ENCODE measurements around the gene DHFR. TPM values are rescaled to one million over a fixed set of nuclear protein-coding genes. Genes with fewer than 3 reads are reported as not detected.

Gene DHFR
- total RNA-seq, 4 donors from 2014 or later: 6.2 to 22.7 (median 13.4) TPM

DNA sequence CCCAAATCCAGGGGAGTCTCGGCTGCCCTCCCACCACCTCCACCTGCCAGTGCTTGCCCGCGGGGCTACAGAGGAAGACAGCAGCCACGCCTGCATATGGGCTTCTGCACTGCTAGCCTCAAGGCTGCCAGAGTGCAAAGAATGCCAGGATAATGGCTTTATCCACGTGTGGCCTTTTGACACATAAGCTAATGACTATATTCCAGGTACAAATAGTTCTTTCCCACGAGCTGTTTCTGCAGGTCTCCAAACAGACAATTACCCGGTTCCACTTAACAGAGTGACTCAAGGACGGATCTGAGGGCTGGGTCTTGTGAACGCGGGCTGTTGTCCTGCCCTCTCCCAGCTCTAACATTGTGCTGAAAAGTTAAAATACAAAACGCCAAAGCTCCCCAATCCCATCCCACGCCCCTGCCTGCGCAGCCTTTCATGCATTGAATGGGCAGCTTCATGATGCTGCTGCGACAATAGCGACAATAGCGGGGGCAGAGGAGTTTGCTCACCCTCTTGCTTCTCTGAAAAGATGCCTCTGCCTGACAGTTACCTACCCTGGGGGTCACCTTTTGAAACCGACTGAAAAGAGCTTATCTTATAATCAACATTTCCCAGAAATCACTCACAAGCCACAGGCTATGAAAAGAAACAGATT is 39.4 kb downstream of the DHFR start:
- no peak for DNase-seq
- Histone ChIP-seq H3K27ac (no peak overlapping the region), H3K27me3 (no peaks in the 10 kb centered on the region), H3K4me1 (no peaks in the 10 kb centered on the region), H3K4me3 (no peak overlapping the region), H3K9me3 (no peaks in the 10 kb centered on the region), H3K36me3 (no peaks in the 10 kb centered on the region)
- TF ChIP-seq, protein P1, sequence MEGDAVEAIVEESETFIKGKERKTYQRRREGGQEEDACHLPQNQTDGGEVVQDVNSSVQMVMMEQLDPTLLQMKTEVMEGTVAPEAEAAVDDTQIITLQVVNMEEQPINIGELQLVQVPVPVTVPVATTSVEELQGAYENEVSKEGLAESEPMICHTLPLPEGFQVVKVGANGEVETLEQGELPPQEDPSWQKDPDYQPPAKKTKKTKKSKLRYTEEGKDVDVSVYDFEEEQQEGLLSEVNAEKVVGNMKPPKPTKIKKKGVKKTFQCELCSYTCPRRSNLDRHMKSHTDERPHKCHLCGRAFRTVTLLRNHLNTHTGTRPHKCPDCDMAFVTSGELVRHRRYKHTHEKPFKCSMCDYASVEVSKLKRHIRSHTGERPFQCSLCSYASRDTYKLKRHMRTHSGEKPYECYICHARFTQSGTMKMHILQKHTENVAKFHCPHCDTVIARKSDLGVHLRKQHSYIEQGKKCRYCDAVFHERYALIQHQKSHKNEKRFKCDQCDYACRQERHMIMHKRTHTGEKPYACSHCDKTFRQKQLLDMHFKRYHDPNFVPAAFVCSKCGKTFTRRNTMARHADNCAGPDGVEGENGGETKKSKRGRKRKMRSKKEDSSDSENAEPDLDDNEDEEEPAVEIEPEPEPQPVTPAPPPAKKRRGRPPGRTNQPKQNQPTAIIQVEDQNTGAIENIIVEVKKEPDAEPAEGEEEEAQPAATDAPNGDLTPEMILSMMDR (IDR thresholded peaks at IDR 0.05): no peak
- TF ChIP-seq POLR2A (IDR thresholded peaks at IDR 0.05): no peak
- WGBS, 2 donors: 65 to 69% methylated on average over 13 to 15 of the region's 17 CpGs
- intact Hi-C loops (cut with DNase I): no loop called here

DNA sequence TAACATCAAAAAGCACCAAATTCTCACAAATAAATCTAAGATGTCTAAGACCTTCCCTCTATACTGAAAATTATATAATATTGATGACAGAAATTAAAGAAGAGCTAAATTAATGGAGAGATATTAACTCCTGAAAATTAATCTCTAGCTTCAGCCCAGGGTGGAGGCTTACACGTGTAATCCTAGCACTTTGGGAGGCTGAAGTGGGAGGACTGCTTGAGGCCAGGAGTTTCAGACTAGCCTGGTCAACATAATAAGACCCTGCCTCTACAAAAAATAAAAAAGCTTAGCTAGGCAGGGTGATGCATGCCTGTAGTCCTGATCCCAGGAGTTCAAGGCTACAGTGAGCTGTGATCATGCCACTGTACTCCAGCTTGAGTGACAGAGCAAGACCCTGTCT is 45.1 kb downstream of the DHFR start:
- H3K4me3 ChIP-seq: no peak overlapping the region
- no peaks in the 10 kb centered on the region for H3K27me3 ChIP-seq
- TF ChIP-seq POLR2A (IDR thresholded peaks at IDR 0.05): no peak
- TF ChIP-seq, protein P1 (IDR thresholded peaks at IDR 0.05): no peak
- 80 to 92% methylated on average over 1 of the region's 1 CpG for WGBS, 2 donors
- intact Hi-C loops (cut with DNase I): no loop called here
- no peak for DNase-seq
- H3K4me1 ChIP-seq: no peaks in the 10 kb centered on the region
- no peak overlapping the region for H3K27ac ChIP-seq
- no peaks in the 10 kb centered on the region for H3K36me3 ChIP-seq
- H3K9me3 ChIP-seq: no peaks in the 10 kb centered on the region

DNA sequence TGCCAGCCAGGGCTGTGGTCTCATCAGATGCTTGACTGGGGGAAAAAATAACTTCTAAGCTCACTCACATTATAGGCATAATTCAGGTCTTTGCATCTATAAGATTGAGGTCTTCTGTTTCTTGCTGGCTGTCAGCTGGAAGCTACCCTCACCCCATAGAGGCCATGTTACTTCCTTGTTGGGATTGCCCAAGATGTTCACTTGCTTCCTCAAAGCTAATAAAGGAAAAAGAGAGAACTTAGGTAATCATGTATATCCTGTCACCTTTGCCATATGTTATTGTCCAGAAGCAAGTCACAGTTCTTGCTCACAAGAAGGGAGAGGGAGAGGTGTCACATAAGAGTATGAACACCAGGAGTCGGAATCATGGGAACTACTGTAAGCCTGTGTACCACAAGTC is 46.1 kb downstream of the DHFR start:
- Histone ChIP-seq H3K9me3 (no peaks in the 10 kb centered on the region), H3K4me1 (no peaks in the 10 kb centered on the region), H3K4me3 (no peak overlapping the region), H3K27ac (no peak overlapping the region), H3K27me3 (no peaks in the 10 kb centered on the region), H3K36me3 (no peaks in the 10 kb centered on the region)
- TF ChIP-seq, protein P1 (IDR thresholded peaks at IDR 0.05): no peak
- no peak for TF ChIP-seq POLR2A (IDR thresholded peaks at IDR 0.05)
- intact Hi-C loops (cut with DNase I): no loop called here
- 84 to 93% methylated on average over 1 of the region's 1 CpG for WGBS, 2 donors
- no peak for DNase-seq

DNA sequence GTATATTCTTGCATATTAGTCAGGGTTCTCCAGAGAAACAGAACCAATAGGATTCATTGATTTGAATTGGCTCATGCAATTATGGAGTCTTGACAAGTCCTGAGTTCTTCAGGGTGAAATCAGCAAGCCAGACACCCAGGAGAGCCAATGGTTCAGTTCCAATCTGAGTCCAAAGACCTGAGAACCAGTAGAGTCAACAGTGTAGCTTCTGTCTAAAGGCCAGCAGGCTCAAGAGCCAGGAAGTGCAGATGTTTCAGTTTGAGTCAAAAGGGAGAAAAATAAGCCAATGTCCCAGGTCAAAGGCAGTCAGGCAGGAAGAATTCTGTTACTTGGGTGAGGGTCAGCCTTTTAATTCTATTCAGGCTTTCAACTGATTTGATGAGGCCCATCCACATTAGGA is 47.0 kb downstream of the DHFR start:
- H3K4me1 ChIP-seq: no peaks in the 10 kb centered on the region
- intact Hi-C loops (cut with DNase I): no loop called here
- no peaks in the 10 kb centered on the region for H3K9me3 ChIP-seq
- H3K27me3 ChIP-seq: no peaks in the 10 kb centered on the region
- no peak for DNase-seq
- no peak overlapping the region for H3K4me3 ChIP-seq
- H3K27ac ChIP-seq: no peak overlapping the region
- no peak for TF ChIP-seq POLR2A (IDR thresholded peaks at IDR 0.05)
- TF ChIP-seq, protein P1 (IDR thresholded peaks at IDR 0.05): no peak
- no peaks in the 10 kb centered on the region for H3K36me3 ChIP-seq

DNA sequence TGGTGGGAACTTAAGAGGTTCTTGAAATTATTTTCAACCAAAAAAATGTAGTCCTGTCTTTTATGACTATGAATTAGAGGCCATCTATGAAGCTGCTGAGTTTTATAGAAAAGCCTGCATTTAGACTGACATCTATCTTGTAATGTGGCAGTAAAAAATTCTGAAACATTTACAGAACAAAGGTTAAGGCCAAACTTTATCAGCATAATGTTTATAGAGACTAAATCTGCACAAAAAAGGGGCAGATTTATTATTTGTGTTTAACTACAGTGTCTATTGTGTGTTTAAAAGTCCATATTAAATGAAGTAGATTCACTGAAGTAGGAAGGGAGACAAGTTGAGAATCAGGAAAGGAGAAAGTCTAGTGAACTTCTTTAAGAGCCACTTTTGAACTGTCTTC is 47.4 kb downstream of the DHFR start:
- Histone ChIP-seq H3K4me1 (no peaks in the 10 kb centered on the region), H3K27me3 (no peaks in the 10 kb centered on the region), H3K9me3 (no peaks in the 10 kb centered on the region), H3K4me3 (no peak overlapping the region), H3K36me3 (no peaks in the 10 kb centered on the region), H3K27ac (no peak overlapping the region)
- DNase-seq: no peak
- intact Hi-C loops (cut with DNase I): no loop called here
- TF ChIP-seq POLR2A (IDR thresholded peaks at IDR 0.05): no peak
- TF ChIP-seq, protein P1 (IDR thresholded peaks at IDR 0.05): no peak

Data from esophagus squamous epithelium (tissue), 5 donors.